Astrocyte of the cerebellum (primary cell): ENCODE results near the gene MSANTD7.
A peak's percentile ranks its signal among the peaks of the same experiment; 100 is the strongest.

ENCODE experiments used
- DNase-seq: peaks from one replicate; pipeline ENCODE4 v3.0.0-alpha.2; 2011; ENCODE audit warnings: low read depth
- H3K4me3 ChIP-seq: 2 replicates; pipeline ENCODE4 v1.5.1; 2011; ENCODE audit warnings: mild to moderate bottlenecking, low read depth, low read length, moderate library complexity
- in situ Hi-C: cut with HindIII; loops from 2 replicates; pipeline ENCODE4 v1.10.0; 2017; ENCODE audit warnings: low sequenced_read_pairs
- TF ChIP-seq, protein P1 (sequence below): IDR thresholded peaks from 2 replicates; pipeline ENCODE4 v1.5.1; 2012; ENCODE audit warnings: low read length, low read depth, moderate library complexity, mild to moderate bottlenecking; ENCODE audit errors: missing control alignments

The MSANTD7 gene

DNA sequence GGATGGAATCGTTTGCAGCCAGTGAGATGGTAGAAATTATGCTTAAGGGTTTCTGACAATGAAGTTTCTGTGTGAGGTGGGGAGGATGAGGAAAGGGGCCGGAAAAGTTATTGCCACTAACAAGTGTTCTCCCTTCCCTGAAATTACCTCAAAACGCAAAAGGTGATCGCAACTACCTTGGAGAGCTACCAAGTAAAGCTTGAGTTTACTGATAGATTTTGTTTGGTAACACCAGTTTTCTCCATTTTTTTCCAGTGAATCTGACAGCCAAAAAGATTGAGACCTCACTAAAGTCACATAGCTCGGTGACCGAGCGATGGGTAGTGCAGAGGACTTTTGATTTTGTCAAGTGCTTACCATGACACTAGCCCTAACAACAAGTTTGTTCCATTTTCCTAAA, 42.1 kb downstream of the MSANTD7 start:
- DNase-seq, result no peak
- in situ Hi-C loops, result no loop called here
- TF ChIP-seq, protein P1, sequence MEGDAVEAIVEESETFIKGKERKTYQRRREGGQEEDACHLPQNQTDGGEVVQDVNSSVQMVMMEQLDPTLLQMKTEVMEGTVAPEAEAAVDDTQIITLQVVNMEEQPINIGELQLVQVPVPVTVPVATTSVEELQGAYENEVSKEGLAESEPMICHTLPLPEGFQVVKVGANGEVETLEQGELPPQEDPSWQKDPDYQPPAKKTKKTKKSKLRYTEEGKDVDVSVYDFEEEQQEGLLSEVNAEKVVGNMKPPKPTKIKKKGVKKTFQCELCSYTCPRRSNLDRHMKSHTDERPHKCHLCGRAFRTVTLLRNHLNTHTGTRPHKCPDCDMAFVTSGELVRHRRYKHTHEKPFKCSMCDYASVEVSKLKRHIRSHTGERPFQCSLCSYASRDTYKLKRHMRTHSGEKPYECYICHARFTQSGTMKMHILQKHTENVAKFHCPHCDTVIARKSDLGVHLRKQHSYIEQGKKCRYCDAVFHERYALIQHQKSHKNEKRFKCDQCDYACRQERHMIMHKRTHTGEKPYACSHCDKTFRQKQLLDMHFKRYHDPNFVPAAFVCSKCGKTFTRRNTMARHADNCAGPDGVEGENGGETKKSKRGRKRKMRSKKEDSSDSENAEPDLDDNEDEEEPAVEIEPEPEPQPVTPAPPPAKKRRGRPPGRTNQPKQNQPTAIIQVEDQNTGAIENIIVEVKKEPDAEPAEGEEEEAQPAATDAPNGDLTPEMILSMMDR, result no peak
- peak overlapping the region; percentile 97 for H3K4me3 ChIP-seq

DNA sequence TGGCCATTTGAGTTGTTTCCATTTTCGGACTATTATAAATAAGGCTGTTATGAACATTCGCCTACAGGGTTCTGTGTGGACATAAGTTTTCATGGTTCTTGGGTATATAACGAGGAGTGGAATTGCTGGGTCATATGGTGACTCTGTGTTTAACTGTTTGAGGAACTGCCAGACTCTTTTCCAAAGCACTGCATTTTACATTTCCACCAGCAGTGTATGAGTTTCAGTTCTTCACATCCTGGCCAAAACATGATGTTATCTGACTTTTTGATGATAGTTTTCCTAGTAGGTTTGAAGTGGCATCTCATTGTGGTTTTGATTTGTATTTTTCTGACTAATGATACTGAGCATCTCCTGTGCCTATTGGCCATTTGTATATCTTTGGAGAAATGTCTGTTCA, 46.0 kb downstream of the MSANTD7 start:
- TF ChIP-seq, protein P1, result no peak
- no peak for DNase-seq
- no peak overlapping the region for H3K4me3 ChIP-seq
- in situ Hi-C loops, result no loop called here
